ENCODE data around the gene SERPIND1. TPM values are rescaled to one million over a fixed set of nuclear protein-coding genes. Genes with fewer than 3 reads are reported as not detected.

SERPIND1 gene
- total RNA-seq: not detected in 2 replicates

- no peak for TF ChIP-seq CTCF (IDR thresholded peaks at IDR 0.05; ENCODE audit: insufficient read depth, low read length, severe bottlenecking)
- no peaks in the 10 kb centered on the region for H3K36me3 ChIP-seq (ENCODE audit: control insufficient read depth, insufficient read depth, low read length)
- no peaks in the 10 kb centered on the region for H3K27me3 ChIP-seq (ENCODE audit: control insufficient read depth, insufficient read depth, low read length)
- no peak within 1 kb of the TSS for H3K4me3 ChIP-seq (ENCODE audit: low read depth, low read length)
- DNase-seq (ENCODE audit: low read depth): no peak
- no peak for FAIRE-seq
These were observed at the start of gene SERPIND1 for GRCh38 chr22:20773793-20774212. Gene SERPIND1, plus strand, starts transcription at chr22:20774113. Its CDS starts 5,200 bp downstream, at chr22:20779313.

GRCh38 chr22:20724676-20725454, 49.0 kb upstream of the SERPIND1 start:
- no peaks in the 10 kb centered on the region for H3K27me3 ChIP-seq (ENCODE audit: control insufficient read depth, insufficient read depth, low read length)
- no peak overlapping the region for H3K4me3 ChIP-seq (ENCODE audit: low read depth, low read length)
- FAIRE-seq (no peak), DNase-seq (ENCODE audit: low read depth) (no peak)
- TF ChIP-seq CTCF (IDR thresholded peaks at IDR 0.05; ENCODE audit: insufficient read depth, low read length, severe bottlenecking): no peak
- peaks cover 14% of the 10 kb centered on the region for H3K36me3 ChIP-seq (ENCODE audit: control insufficient read depth, insufficient read depth, low read length)

- no peak overlapping the region for H3K4me3 ChIP-seq (ENCODE audit: low read depth, low read length)
- H3K36me3 ChIP-seq (ENCODE audit: control insufficient read depth, insufficient read depth, low read length): peaks cover 14% of the 10 kb centered on the region
- no peak for DNase-seq (ENCODE audit: low read depth)
- H3K27me3 ChIP-seq (ENCODE audit: control insufficient read depth, insufficient read depth, low read length): no peaks in the 10 kb centered on the region
- no peak for TF ChIP-seq CTCF (IDR thresholded peaks at IDR 0.05; ENCODE audit: insufficient read depth, low read length, severe bottlenecking)
- FAIRE-seq: no peak
These were observed 47.8 kb upstream of the SERPIND1 start for GRCh38 chr22:20725987-20726558.

GRCh38 chr22:20727118-20728015, 46.5 kb upstream of the SERPIND1 start:
- TF ChIP-seq CTCF (IDR thresholded peaks at IDR 0.05; ENCODE audit: insufficient read depth, low read length, severe bottlenecking): no peak
- no peaks in the 10 kb centered on the region for H3K27me3 ChIP-seq (ENCODE audit: control insufficient read depth, insufficient read depth, low read length)
- FAIRE-seq: no peak
- H3K36me3 ChIP-seq (ENCODE audit: control insufficient read depth, insufficient read depth, low read length): peaks cover 14% of the 10 kb centered on the region
- H3K4me3 ChIP-seq (ENCODE audit: low read depth, low read length): no peak overlapping the region
- no peak for DNase-seq (ENCODE audit: low read depth)

- FAIRE-seq (no peak), DNase-seq (ENCODE audit: low read depth) (no peak)
- Histone ChIP-seq H3K4me3 (ENCODE audit: low read depth, low read length) (no peak overlapping the region), H3K36me3 (ENCODE audit: control insufficient read depth, insufficient read depth, low read length) (peaks cover 14% of the 10 kb centered on the region), H3K27me3 (ENCODE audit: control insufficient read depth, insufficient read depth, low read length) (no peaks in the 10 kb centered on the region)
- TF ChIP-seq CTCF (IDR thresholded peaks at IDR 0.05; ENCODE audit: insufficient read depth, low read length, severe bottlenecking): no peak
These were observed 45.3 kb upstream of the SERPIND1 start for GRCh38 chr22:20728523-20729190.
